Esophagus muscularis mucosa (tissue), 4 donors: ENCODE results near the gene PTPN22. TPM values are rescaled to one million over a fixed set of nuclear protein-coding genes. Genes with fewer than 3 reads are reported as not detected.

Experiments used
- DNase-seq: peaks from one replicate; pipeline ENCODE4 v3.0.0-alpha.2; 2017; ENCODE audit errors: extremely low spot score
- H3K27ac ChIP-seq, 4 donors: fragments of 200-600 bp; sonication (generic); replicated peaks in 1 of 4; 1 replicate in 3 of 4; 2 replicates in 1 of 4; pipeline ENCODE4 v1.5.1; 2016 to 2019; ENCODE audit warnings: mild to moderate bottlenecking in 1 of 4
- H3K27me3 ChIP-seq, 4 donors: fragments of 200-600 bp; sonication (generic); one replicate each; pipeline versions ENCODE4 v1.5.1 to v1.6.0; 2016 to 2019
- H3K36me3 ChIP-seq, 4 donors: fragments of 200-600 bp; sonication (generic); one replicate each; pipeline ENCODE4 v1.5.1; 2016 to 2019
- H3K4me1 ChIP-seq, 4 donors: fragments of 200-600 bp; sonication (generic); one replicate each; pipeline ENCODE4 v1.5.1; 2016 to 2019
- H3K4me3 ChIP-seq, 4 donors: fragments of 200-600 bp; sonication (generic); 1 replicate in 2 of 4; 2 replicates in 2 of 4; pipeline ENCODE4 v1.5.1; 2016 to 2019; ENCODE audit warnings: mild to moderate bottlenecking in 4 of 4, moderate library complexity in 1 of 4
- H3K9me3 ChIP-seq, 4 donors: fragments of 200-600 bp; sonication (generic); 1 replicate in 3 of 4; 2 replicates in 1 of 4; pipeline ENCODE4 v1.5.1; 2016 to 2019
- CTCF ChIP-seq, 3 experiments: fragments of 200-600 bp in 2 of 3; fragments of 450-650 bp in 1 of 3; sonication (generic) in 2 of 3; IDR thresholded peaks; one replicate each; pipeline ENCODE4 v1.5.1; 2017 to 2019; ENCODE audit warnings: antibody characterized with exemption in 3 of 3, mild to moderate bottlenecking in 2 of 3, moderate library complexity in 1 of 3
- EP300 ChIP-seq: sonication (generic); formaldehyde crosslinking; IDR thresholded peaks from one replicate; pipeline ENCODE4 v1.6.1; 2017; ENCODE audit warnings: antibody characterized with exemption
- POLR2A ChIP-seq: fragments of 450-650 bp; IDR thresholded peaks from one replicate; pipeline ENCODE4 v1.6.1; 2017; ENCODE audit warnings: antibody characterized with exemption, moderate library complexity, mild to moderate bottlenecking, low read depth
- POLR2AphosphoS5 ChIP-seq, 2 donors: sonication (generic); formaldehyde crosslinking; IDR thresholded peaks; one replicate each; pipeline ENCODE4 v1.6.1; 2017; ENCODE audit warnings: antibody characterized with exemption in 2 of 2
- WGBS: methylation state at CpG from one replicate; pipeline ENCODE4 v1.1.5; 2018; 5-methylcytosine and 5-hydroxymethylcytosine counted together
- intact Hi-C: fragments of 100-400 bp; cut with DNase I; formaldehyde crosslinking; loops from one replicate; pipeline ENCODE4 v1.15.1; 2023
- total RNA-seq, 4 donors: library from RNA; depleted of rRNA; stranded (reverse); fragments of >200 nt; gene quantifications; one replicate each; pipeline versions ENCODE4 v1.1.0 to v1.2.1, GENCODE V29; 2016

PTPN22 gene
- total RNA-seq, 4 donors from 2014 or later = 0.29 to 2.3 (median 0.63) TPM

- intact Hi-C loops = loop anchor here (5.0 kb wide), 1 partner anchor 33 kb away; no protein-coding TSS in a partner anchor
- H3K4me3 ChIP-seq = no peak overlapping the region
- H3K36me3 ChIP-seq = peaks cover 18 to 47% (median 33%) of the 10 kb centered on the region in 4 donors
- WGBS = 22% methylated on average over 1 of the region's 1 CpG
- peaks cover 0 to 14% (median 7%) of the 10 kb centered on the region in 4 donors for H3K4me1 ChIP-seq
- no peak for TF ChIP-seq POLR2AphosphoS5 (IDR thresholded peaks at IDR 0.05)
- TF ChIP-seq POLR2A = no peak
- TF ChIP-seq EP300 = no peak
- no peak for DNase-seq
- no peak overlapping the region for H3K27ac ChIP-seq
- no peaks in the 10 kb centered on the region for H3K27me3 ChIP-seq
- no peaks in the 10 kb centered on the region for H3K9me3 ChIP-seq
These were observed 102.5 kb downstream of the PTPN22 start for GRCh38 chr1:113768916-113769600.

DNA sequence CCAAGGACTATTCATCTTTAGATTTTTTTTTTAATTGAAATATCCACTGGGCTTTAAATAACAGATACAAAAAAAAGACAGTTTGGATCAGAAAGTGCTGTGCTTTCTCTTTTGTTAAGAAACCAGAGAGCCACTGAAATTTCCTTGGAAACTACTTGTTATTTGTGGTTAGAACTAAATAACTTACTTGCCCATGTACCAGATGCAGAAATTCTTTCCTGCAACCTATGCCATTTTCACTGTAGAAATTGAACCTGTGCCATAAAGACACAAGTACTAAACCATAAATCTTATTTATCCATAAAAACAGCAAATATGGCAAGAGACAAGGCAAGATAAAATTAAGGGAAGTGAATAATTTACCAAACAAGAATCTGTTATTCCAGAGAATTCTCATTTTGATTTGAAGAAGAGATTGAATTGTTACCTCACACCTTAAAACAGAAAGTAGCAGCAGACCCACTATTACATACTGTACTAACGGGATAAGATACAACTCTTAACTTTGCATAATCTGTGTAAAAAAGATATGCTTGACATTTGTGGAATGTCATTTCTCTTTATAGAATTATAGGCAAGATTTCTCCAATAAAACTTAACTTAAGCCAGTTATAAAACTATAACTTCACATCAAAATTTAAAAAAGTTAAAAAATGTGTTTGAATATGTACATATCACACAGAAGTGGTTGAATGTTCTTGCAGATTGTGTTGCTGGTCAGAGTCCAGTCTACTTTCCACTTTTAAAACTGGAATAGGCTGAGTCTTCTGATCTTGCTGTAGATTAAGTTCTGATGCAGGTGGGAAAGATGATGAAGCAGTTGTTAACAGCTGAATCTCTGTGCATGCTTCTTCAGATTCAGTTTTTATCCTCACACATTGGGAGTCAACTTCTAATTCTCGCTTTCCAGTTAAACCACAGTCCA is 105.9 kb downstream of the PTPN22 start:
- DNase-seq = no peak
- TF ChIP-seq POLR2A (no peak), EP300 (no peak), POLR2AphosphoS5 (IDR thresholded peaks at IDR 0.05) (no peak), CTCF (IDR thresholded peaks at IDR 0.05) (no peak)
- intact Hi-C loops = loop anchor here (5.0 kb wide), 1 partner anchor 37 kb away; no protein-coding TSS in a partner anchor
- Histone ChIP-seq H3K9me3 (no peaks in the 10 kb centered on the region), H3K4me3 (no peak overlapping the region), H3K27me3 (no peaks in the 10 kb centered on the region), H3K36me3 (peaks cover 17 to 47% (median 29%) of the 10 kb centered on the region in 4 donors), H3K27ac (no peak overlapping the region), H3K4me1 (peaks cover 0 to 13% (median 7%) of the 10 kb centered on the region in 4 donors)
- 96% methylated on average over 2 of the region's 2 CpGs for WGBS

Other genes starting within 250 kb of the PTPN22 start
- 10 to 100 TPM; 10.2 to 13.3 (median 11.8) TPM for gene PHTF1, start 112.2 kb downstream of the PTPN22 start, total RNA-seq
- gene RSBN1, start 59.2 kb downstream of the PTPN22 start, total RNA-seq = 10 to 100 TPM; 15.8 to 24.3 (median 20.1) TPM
- gene BCL2L15, start 15.9 kb upstream of the PTPN22 start, total RNA-seq = 1 to 10 TPM in 1 of 4 donors, under 1 TPM in 2, not detected in 1; 0.11 to 1.7 (median 0.78) TPM
- 10 to 100 TPM in 1 of 4 donors, 1 to 10 TPM in 3; 5.9 to 13.7 (median 6.0) TPM for gene AP4B1, start 33.1 kb upstream of the PTPN22 start, total RNA-seq
- gene DCLRE1B, start 33.6 kb upstream of the PTPN22 start, total RNA-seq = 1 to 10 TPM; 4.2 to 8.8 (median 5.5) TPM
- 10 to 100 TPM; 60.6 to 89.9 (median 76.5) TPM for gene HIPK1, start 57.6 kb upstream of the PTPN22 start, total RNA-seq
- gene OLFML3, start 107.8 kb upstream of the PTPN22 start, total RNA-seq = 100 to 1,000 TPM in 1 of 4 donors, 10 to 100 TPM in 3; 57.7 to 109 (median 67.4) TPM